NT2/D1 (cell line): ENCODE measurements around the gene METTL24.

Source experiments
- DNase-seq: peaks from one replicate; pipeline ENCODE4 v3.0.0-alpha.2; 2011; ENCODE audit warnings: low read depth, low spot score
- H3K27me3 ChIP-seq: 2 replicates; pipeline ENCODE4 v1.6.0; 2011; ENCODE audit warnings: mild to moderate bottlenecking; ENCODE audit not compliant: insufficient read length, insufficient read depth
- H3K36me3 ChIP-seq: 2 replicates; pipeline ENCODE4 v1.6.1; 2011; ENCODE audit warnings: mild to moderate bottlenecking, low read length, mixed read lengths; ENCODE audit not compliant: insufficient read depth, insufficient read length
- H3K4me1 ChIP-seq: 2 replicates; pipeline ENCODE4 v1.5.1; 2011; ENCODE audit not compliant: insufficient read depth, insufficient read length
- H3K4me3 ChIP-seq: 2 replicates; pipeline ENCODE4 v1.5.1; 2011; ENCODE audit warnings: low read depth; ENCODE audit not compliant: insufficient read length
- H3K9ac ChIP-seq: 2 replicates; pipeline ENCODE4 v1.6.0; 2011; ENCODE audit warnings: low read depth; ENCODE audit not compliant: insufficient read length
- H3K9me3 ChIP-seq: 2 replicates; pipeline ENCODE4 v1.5.1; 2011; ENCODE audit warnings: mild to moderate bottlenecking, low read length; ENCODE audit not compliant: insufficient read depth
- SUZ12 ChIP-seq: IDR thresholded peaks from 2 replicates; pipeline ENCODE4 v1.6.1; 2011; ENCODE audit not compliant: insufficient read length, insufficient read depth; ENCODE audit errors: extremely low read depth
- YY1 ChIP-seq: IDR thresholded peaks from 2 replicates; pipeline ENCODE4 v1.6.1; 2011; ENCODE audit not compliant: insufficient read length, insufficient read depth
- ZNF274 ChIP-seq: IDR thresholded peaks from 2 replicates; pipeline ENCODE4 v1.6.1; 2011; ENCODE audit warnings: mild to moderate bottlenecking, low read depth, low read length

Gene METTL24

DNA sequence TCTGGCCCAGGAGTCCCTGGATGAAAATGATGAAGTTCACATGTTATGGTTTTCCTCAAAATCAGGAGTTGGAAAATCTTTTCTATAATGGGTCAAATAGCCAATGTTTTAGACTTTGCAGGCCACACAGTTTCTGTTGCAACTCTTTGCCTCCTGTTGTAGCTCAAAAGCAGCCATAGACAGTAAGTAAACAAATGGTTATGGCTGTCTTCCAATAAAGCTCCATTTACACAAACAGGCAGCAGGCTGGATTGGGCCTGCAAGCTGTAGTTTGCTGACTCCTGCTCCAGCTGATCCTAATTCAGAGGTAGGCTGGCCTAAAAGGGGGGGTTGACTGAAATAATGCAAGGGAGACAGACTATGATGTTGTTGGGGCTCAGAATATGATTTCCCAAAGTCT, 33.0 kb downstream of the METTL24 start:
- H3K36me3 ChIP-seq: no peaks in the 10 kb centered on the region
- H3K4me1 ChIP-seq: peaks cover 6% of the 10 kb centered on the region
- no peak overlapping the region for H3K9ac ChIP-seq
- H3K9me3 ChIP-seq: no peaks in the 10 kb centered on the region
- no peak for DNase-seq
- no peaks in the 10 kb centered on the region for H3K27me3 ChIP-seq
- TF ChIP-seq SUZ12 (no peak), YY1 (no peak), ZNF274 (no peak)
- H3K4me3 ChIP-seq: no peak overlapping the region

DNA sequence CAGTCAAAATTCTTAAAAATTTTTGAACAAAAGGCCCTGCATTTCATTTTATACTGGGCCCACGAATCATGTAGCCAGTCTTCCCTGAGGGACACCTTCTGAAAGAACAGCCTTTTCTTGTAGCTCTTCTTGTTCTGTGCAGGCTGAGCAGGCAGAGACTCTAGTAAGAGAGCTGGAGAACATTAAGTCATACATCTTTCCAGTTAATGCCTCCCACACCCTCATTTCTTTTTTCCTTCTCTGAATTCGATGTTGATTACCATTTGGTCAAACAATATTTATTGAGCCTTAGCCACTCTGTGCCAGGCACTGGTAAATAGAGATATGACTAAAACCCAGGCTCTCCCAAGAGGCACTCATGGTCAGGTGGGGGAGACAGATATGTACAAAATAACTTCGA, 33.6 kb downstream of the METTL24 start:
- H3K9ac ChIP-seq: no peak overlapping the region
- H3K36me3 ChIP-seq: no peaks in the 10 kb centered on the region
- no peaks in the 10 kb centered on the region for H3K9me3 ChIP-seq
- H3K4me3 ChIP-seq: no peak overlapping the region
- DNase-seq: no peak
- TF ChIP-seq SUZ12 (no peak), ZNF274 (no peak), YY1 (no peak)
- H3K27me3 ChIP-seq: no peaks in the 10 kb centered on the region
- peaks cover 6% of the 10 kb centered on the region for H3K4me1 ChIP-seq

DNA sequence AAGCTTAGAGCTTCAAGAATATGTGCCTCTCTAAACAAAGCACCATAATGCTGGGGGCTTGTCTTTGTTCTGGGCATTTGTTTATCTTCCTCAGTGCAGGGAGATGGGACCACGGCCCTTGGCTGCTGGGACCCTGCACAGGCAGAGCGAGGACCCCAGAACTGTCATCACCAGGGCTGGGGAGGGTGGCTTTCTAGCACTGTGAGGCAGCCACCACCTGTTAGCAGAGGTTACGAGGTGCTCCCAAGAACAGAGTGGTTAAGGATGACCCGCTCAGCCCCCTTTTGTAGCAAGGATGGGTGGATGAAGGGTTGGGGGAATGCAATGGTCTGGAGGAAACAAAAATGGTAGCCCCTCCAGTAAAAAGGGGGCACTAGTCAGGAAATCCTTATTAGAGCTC, 34.9 kb downstream of the METTL24 start:
- no peak overlapping the region for H3K9ac ChIP-seq
- H3K9me3 ChIP-seq: no peaks in the 10 kb centered on the region
- TF ChIP-seq ZNF274: no peak
- no peak for TF ChIP-seq SUZ12
- TF ChIP-seq YY1: no peak
- no peaks in the 10 kb centered on the region for H3K27me3 ChIP-seq
- H3K36me3 ChIP-seq: no peaks in the 10 kb centered on the region
- peaks cover 6% of the 10 kb centered on the region for H3K4me1 ChIP-seq
- no peak for DNase-seq
- H3K4me3 ChIP-seq: no peak overlapping the region

GRCh38 chr6:110322874-110323242, 35.3 kb downstream of the METTL24 start:
- peaks cover 6% of the 10 kb centered on the region for H3K4me1 ChIP-seq
- H3K4me3 ChIP-seq: no peak overlapping the region
- TF ChIP-seq SUZ12 (no peak), ZNF274 (no peak), YY1 (no peak)
- no peaks in the 10 kb centered on the region for H3K27me3 ChIP-seq
- no peaks in the 10 kb centered on the region for H3K36me3 ChIP-seq
- H3K9me3 ChIP-seq: no peaks in the 10 kb centered on the region
- peak; percentile 27 for DNase-seq
- no peak overlapping the region for H3K9ac ChIP-seq

GRCh38 chr6:110322151-110322873, 35.8 kb downstream of the METTL24 start:
- Histone ChIP-seq H3K4me3 (no peak overlapping the region), H3K27me3 (no peaks in the 10 kb centered on the region), H3K36me3 (no peaks in the 10 kb centered on the region), H3K9me3 (no peaks in the 10 kb centered on the region), H3K9ac (no peak overlapping the region), H3K4me1 (peaks cover 6% of the 10 kb centered on the region)
- TF ChIP-seq YY1 (no peak), ZNF274 (no peak)
- no peak for DNase-seq

DNA sequence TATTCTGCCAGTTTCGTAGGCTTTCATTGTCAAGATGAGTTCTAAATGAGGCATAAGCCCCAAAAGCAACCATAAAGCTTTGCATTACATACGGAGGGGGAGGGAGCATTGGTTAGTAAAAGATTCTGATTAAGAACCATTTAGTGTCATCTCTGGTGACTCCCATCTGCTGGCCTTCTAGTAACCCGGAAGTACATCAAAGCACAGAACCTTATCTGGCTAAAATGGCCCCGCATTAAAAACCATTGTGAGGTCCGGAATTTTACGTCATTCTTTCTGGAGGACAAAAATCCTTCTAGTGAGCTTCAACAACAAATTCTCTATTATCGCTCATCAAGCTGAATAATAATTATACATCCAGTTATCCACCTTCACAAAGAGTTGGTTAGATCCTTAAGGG, 37.8 kb downstream of the METTL24 start:
- H3K4me1 ChIP-seq: peaks cover 6% of the 10 kb centered on the region
- TF ChIP-seq ZNF274: no peak
- no peak for TF ChIP-seq YY1
- TF ChIP-seq SUZ12: no peak

GRCh38 chr6:110319843-110320242, 38.3 kb downstream of the METTL24 start:
- DNase-seq: no peak
- Histone ChIP-seq H3K27me3 (no peaks in the 10 kb centered on the region), H3K9me3 (no peaks in the 10 kb centered on the region), H3K36me3 (no peaks in the 10 kb centered on the region), H3K9ac (no peak overlapping the region), H3K4me1 (peaks cover 6% of the 10 kb centered on the region), H3K4me3 (no peak overlapping the region)
- no peak for TF ChIP-seq YY1
- no peak for TF ChIP-seq ZNF274
- TF ChIP-seq SUZ12: no peak

More for the DNA sequence above, 37.8 kb downstream of the METTL24 start:
- Histone ChIP-seq H3K9me3 (no peaks in the 10 kb centered on the region), H3K36me3 (no peaks in the 10 kb centered on the region), H3K9ac (no peak overlapping the region), H3K4me3 (no peak overlapping the region), H3K27me3 (no peaks in the 10 kb centered on the region)
- DNase-seq: no peak
